HG03060 (cell line): Measurements from ENCODE around the gene DNMT3A.

ENCODE experiments used
- ATAC-seq: cut with Tn5 transposase; IDR thresholded peaks from one replicate; pipeline ENCODE4 v1.9.1; 2021; ENCODE audit warnings: low read depth, moderate number of reproducible peaks; ENCODE audit not compliant: unreplicated experiment

DNMT3A gene

DNA sequence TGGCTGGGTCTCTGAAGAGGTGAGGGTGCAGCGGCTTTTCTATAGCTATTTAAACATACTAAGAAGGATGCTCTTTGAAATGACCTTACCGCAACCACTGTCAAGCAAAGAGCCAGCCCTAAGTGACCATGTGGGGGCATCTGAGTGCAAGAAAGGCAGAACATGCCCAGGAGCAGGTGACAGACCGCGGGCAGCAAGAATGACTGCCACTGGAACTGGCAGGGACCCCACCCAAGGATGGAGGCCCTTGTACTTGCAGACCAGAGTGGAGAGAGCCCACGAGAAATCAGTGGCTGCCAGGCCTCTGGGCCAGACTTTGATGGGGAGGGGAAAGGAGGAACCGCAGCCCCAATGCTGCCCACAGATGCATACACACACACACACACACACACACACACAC, 33.1 kb downstream of the DNMT3A start:
- ATAC-seq, result no peak

DNA sequence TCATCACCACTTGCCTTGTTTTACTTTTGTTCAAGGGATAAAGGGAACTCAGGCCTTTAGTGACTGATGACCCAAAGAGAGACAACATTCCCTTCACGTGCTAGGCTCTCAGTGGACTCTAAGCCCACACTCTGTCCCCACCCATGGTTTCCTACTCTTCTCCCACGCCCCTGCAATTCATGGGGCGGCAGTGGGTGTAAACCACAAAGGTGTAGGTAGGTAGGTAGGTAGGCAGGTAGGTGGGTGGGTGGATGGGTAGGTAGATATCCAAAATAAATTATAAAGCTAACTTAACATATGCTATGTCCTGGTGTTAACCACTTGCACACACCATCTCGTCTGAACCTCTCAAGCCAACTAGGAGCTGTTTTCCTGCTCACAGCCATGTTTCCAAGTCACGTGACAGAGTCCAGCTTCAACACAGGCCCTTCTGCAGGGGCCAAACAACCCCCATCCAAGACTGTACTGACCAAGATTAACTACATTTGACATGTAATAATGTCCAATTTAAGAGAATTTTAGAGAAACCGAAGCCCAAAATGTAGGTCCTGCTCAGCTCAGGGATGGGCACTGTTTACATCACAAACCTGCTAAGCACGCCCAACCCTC, 33.7 kb downstream of the DNMT3A start:
- ATAC-seq, result no peak

DNA sequence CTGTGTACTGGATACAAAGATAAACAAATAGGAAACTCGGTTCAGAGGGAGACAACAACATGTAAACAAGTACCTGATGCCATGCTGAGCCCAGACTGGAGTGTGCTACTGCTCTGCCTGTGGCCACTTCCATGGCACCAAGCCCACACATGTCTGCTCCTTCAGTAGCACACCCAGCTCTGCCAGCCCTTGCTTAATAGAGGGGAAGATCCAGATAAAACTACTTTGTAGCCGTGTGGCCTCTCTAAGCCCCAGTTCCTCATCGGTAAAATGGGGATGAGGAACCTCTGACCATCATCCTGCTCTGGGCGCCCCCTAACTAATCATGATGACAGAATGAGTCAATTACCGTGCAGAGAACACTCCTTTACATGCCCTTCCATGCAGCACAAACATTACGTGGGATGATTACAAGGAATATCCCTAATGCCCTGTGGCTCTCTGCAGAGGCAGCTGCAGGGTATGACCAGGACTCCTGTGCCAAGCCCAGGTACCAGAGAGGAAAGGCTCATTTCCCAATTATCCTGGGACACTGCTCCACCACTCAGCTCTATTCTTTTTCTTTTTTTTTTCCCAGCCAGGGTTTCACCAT, 34.9 kb downstream of the DNMT3A start:
- no peak for ATAC-seq

DNA sequence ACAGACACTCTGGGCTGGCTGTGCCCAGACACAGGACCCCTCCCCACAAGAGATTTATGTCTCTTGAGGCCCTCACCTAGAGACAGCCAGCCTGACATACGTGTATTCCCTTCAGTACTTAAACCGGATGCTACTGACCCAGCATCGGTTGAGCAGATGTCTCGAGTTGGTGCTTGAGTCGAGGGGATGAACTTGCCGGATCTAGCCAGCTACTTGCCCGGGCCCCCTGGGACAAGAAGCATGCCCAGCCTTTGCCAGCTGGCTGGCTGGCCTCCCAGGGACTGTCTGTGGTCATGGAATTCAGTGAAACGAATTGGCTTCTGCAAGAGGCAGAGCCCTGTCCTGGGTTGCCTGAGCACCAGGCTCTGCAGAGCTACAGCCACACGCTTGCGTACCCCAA, 36.0 kb downstream of the DNMT3A start:
- no peak for ATAC-seq

GRCh38 chr2:25304826-25305596, 36.7 kb downstream of the DNMT3A start:
- ATAC-seq, result no peak

DNA sequence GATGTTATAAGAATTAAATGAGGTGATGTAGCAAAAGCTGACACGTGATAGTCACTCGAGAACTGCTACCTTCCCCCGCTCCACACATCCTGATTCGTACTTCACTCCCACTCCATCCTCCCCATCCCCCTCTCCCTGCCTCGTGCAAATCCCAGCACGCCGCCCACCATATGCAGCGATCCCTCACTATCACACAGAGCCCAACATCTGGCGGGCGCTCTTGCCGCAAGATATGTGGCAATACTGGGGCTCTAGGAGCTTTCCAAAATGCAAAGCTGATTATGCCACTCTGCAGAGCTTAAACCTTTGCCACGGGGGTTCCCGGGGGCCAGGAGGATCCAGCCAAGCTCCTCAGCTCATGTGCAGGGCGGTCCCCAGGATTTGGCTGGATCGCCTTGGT, 37.4 kb downstream of the DNMT3A start:
- no peak for ATAC-seq

- ATAC-seq, result no peak
Measured at GRCh38 chr2:25303633-25304236, 38.0 kb downstream of the DNMT3A start.

DNA sequence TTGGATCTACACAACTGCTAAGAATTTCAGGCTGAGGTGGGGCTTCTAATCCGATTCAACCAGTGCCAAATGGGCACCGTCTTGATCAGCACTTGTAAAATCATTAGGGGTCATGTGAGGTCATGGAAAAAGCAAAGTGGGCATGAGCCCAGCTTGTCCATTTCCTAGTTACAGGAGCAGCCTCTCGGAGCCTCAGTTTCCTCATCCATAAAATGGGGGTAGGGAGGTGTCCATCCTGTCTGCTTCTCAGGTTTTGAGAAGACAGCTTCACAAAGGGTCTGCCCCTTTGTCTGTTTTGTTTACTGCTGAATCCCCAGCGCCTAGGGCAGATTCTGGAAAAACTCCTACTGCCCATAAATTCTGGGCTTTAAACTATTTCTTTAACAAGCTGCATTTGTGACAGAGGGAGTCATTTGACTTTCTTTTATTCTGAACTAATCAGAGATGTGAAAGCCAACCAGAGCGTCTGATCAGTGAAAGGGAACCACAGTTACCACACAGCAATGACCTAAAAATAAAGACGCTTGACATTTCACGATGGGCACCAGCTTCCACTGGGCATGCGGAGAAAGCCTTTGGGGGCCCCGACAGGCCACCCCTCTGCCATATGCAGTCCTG, 38.9 kb downstream of the DNMT3A start:
- ATAC-seq, result no peak

DNA sequence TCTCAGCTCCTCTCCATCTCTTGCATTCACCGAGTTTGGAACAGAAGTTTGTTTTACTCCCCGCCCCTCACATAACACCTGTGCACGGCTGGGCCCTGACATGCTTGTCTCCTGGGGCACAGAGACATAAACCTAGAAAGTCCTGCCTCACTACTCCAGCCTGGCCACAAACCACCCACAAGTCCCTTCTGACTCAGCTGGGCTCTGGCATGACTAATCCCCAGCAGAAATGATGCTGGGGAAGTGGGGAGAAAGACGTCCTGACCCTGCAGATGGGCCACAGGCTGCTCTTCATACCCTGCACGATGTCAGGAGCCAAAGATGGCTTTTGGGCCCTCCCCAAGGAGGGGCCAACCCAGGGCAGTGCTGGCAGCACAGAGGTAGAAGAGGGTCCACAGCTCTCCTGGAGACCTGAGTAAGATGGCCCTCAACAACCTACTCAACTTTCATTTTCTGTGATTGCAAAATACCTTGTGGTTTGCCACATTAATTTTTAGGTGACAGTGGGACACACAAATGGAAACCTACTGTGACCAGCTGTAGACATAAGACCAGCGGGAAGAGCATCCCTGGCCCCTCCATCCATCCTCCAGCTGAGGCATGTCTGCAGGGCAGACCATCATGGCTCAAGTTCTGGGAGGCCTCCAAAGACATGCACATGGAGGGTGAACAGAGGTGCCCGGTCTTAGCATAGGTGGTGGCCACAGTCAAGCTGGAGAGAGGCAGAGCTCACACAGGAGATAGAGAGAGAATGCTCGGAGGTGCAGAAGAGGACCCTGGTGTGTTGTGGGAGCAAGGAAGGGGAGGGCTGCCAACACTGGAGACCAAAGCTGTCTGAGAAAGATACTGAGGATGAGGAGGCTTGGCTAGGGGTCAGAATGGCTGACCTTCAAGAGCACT, 40.0 kb downstream of the DNMT3A start:
- peak; percentile 95 for ATAC-seq

GRCh38 chr2:25300001-25300400, 41.7 kb downstream of the DNMT3A start:
- no peak for ATAC-seq

DNA sequence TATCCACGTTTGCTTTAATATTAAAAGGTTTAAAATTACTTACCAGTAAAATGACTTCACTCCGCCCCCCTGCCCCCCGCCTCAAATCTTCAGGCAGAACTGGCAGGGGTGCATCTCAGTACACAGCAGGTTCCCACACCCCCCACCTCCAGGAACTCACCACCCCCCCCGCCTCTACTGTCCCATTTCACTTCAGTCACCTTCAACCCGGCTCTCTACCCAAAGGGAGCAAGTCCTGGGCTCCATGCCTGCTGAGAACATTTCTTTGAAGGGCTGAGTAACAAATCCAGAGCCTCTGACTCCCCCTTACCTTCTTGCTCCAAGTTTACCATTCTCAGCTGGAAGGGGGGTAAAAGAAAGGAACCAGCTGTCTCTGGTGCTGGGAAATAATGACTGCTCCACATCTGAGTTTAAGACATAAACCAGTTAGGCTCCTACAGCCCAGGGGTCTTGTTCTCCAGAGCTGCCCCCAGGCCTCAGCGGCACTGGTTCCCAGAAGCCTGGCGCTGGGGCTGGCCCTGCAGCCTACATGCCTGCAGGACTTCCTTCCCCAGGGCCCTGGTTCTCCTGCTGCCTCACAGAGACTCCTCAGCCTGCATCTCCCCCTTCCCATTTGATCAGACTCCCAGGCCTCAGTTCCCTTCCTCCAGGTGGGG, 42.8 kb downstream of the DNMT3A start:
- ATAC-seq, result no peak

GRCh38 chr2:25297738-25298137, 44.0 kb downstream of the DNMT3A start:
- ATAC-seq, result no peak

- ATAC-seq, result no peak
Measured at GRCh38 chr2:25295621-25296020, 46.1 kb downstream of the DNMT3A start.

DNA sequence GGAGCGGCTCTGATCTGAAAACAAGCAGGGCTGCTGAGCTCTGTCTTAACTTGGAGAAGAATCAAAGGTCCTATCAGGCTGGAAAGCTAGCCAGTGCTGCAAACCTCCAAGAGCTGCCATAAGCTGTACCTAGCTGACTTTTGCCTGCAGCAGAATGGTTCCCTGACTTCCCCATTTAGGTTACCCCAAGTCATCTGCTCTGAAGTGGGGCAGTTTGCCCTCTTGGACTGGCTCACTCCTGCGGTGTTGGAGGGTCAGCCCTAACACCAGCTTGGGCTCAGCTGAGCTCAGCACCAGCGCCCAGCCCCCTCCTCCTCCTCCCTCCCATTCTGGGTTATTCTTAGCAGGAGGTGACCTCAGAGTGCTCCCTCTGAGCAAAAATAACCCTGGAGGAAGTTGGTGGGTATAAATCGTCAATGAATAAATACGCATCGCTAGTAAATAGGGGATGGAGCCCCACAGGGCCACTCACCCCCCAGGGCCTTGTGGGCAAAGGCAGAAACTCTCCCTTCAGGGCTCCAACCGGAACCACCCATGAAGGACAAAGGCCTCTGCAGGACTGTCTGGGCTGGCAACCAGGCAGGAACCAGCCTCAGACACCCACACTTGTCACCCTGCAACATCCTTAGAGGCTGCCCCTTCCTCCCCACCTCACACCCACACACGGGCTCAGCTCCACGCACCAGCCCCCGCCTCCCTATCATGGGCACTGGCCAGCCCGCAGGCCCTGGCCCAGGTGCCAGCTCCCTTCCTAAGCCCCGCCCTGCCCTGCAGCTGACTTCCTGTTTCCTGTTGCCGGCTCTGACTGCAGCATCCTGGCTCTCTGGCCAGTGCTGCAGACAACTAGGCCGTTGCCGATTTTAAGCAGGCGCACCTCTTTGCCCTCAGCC, 46.9 kb downstream of the DNMT3A start:
- ATAC-seq, result peak; percentile 62

DNA sequence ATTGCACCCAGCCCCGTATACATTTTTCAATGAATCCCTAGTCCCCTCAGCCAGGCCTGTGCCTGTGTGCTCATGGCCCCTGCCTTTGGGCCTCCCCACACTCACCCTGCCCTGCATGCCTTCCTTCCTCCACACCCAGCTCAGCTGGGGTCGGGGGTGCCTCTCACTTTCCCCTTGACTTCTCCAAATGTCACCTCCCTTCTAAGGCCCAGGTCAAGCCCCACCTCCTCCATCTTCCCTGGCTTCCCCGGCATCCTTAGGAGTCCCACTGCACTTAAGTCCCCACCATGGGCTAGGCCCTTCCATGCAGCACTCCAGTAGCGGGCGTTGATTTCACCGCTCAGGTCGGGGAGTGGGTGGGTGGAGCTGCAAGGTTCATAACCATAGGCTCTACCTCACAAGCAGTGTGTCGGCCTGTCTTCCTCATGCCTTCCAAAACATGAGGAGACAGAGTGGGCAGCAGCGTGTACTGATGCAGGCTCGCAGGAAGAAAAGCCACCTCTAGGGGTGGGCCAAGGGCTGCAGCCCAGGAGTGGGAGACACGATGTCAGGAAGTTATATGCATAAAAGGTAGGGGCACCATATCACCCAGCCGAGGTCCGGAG, 47.7 kb downstream of the DNMT3A start:
- no peak for ATAC-seq

DNA sequence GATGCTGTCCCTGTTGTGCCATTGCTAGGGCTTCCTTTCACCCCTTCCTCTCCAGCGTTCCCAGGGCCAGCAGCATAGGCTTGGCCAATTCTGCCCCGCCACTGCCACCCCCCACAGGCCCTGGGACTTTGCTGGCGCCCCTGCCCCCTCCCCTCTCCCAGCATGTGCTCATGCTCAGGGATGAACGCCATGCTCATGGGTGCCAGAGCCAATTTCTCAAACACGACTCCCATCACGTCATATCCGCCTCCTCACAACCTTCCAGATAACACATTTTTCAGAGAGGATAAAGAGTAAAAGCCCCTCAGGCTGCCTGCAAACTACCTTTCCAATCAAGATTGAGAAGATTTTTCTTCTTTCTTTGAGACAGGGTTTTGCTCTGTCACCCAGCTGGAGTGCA, 48.6 kb downstream of the DNMT3A start:
- no peak for ATAC-seq

GRCh38 chr2:25292408-25292807, 49.3 kb downstream of the DNMT3A start:
- no peak for ATAC-seq

GRCh38 chr2:25290811-25291495, 50.8 kb downstream of the DNMT3A start:
- ATAC-seq, result no peak
